Measurements from ENCODE around the gene DSG4. TPM values are rescaled to one million over a fixed set of nuclear protein-coding genes. Genes with fewer than 3 reads are reported as not detected.

Gene DSG4
- total RNA-seq, 1 donor from 2014 or later: not detected

DNA sequence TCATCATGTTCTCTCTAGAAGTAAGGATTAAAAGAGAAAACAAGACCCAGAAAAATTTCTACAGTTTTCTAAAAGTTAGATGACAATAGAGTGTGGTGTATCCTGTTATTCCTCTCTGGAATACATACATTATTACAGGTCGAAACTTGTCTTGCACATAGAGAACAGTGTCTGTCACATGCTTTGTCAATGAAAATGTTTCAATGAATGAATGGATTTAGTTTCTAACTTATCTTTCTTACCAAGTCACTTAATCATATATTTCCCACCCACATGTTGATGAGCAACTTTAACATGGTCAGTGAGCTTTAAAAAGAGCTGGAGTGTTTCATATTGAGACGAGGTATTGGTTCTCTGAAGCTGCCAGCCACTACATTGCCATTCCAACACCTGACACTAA, 4.3 kb downstream of the DSG4 start:
- TF ChIP-seq, protein P1, sequence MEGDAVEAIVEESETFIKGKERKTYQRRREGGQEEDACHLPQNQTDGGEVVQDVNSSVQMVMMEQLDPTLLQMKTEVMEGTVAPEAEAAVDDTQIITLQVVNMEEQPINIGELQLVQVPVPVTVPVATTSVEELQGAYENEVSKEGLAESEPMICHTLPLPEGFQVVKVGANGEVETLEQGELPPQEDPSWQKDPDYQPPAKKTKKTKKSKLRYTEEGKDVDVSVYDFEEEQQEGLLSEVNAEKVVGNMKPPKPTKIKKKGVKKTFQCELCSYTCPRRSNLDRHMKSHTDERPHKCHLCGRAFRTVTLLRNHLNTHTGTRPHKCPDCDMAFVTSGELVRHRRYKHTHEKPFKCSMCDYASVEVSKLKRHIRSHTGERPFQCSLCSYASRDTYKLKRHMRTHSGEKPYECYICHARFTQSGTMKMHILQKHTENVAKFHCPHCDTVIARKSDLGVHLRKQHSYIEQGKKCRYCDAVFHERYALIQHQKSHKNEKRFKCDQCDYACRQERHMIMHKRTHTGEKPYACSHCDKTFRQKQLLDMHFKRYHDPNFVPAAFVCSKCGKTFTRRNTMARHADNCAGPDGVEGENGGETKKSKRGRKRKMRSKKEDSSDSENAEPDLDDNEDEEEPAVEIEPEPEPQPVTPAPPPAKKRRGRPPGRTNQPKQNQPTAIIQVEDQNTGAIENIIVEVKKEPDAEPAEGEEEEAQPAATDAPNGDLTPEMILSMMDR (IDR thresholded peaks at IDR 0.05; ENCODE audit: partially characterized antibody, unreplicated experiment): no peak
- Mint-ChIP-seq H3K27ac (ENCODE audit: unreplicated experiment) (no peak overlapping the region), H3K36me3 (ENCODE audit: unreplicated experiment) (no peaks in the 10 kb centered on the region), H3K9me3 (ENCODE audit: unreplicated experiment) (no peaks in the 10 kb centered on the region), H3K27me3 (ENCODE audit: unreplicated experiment) (no peaks in the 10 kb centered on the region), H3K4me1 (ENCODE audit: low read depth, unreplicated experiment) (no peaks in the 10 kb centered on the region), H3K4me3 (ENCODE audit: unreplicated experiment) (no peak overlapping the region)
- no peak for DNase-seq

DNA sequence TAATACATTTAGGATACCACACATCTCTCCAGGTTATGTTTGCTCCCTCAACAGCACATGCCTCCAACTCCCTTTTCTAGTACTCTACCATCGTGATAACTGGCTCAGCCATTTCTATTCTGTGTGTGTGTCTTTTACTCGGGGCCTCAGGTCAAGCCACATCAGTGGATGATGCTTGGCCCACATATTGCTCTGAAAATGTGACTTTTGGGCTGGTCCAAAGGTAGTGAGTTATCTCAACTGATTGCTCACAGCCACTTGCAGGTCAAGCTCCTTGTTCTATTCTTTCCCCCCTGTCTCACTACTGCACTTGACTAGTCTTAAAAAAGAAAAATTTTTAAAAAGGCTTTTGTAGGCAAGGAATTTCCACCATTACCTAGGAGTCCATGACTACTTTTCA, 5.5 kb downstream of the DSG4 start:
- Mint-ChIP-seq H3K4me1 (ENCODE audit: low read depth, unreplicated experiment) (no peaks in the 10 kb centered on the region), H3K36me3 (ENCODE audit: unreplicated experiment) (no peaks in the 10 kb centered on the region), H3K27ac (ENCODE audit: unreplicated experiment) (no peak overlapping the region), H3K9me3 (ENCODE audit: unreplicated experiment) (no peaks in the 10 kb centered on the region), H3K4me3 (ENCODE audit: unreplicated experiment) (no peak overlapping the region), H3K27me3 (ENCODE audit: unreplicated experiment) (no peaks in the 10 kb centered on the region)
- no peak for DNase-seq
- TF ChIP-seq, protein P1 (IDR thresholded peaks at IDR 0.05; ENCODE audit: partially characterized antibody, unreplicated experiment): no peak

DNA sequence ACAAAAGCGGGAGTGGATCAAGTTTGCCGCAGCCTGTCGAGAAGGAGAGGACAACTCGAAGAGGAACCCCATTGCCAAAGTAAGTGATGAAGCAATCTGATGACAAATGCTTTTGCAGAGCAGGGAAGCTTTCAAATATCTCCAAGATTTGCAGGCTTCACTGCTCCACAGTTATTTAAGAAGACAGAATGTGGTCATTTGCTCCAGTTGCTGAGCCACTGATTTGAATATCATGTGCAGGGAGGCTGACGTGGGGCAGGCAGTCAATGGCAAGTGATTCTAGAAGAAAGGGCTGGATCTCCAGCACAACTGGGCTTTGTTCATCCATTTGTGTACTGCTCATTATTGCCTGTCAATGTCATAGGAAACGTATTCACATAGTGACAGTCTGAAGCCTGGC, 10.2 kb downstream of the DSG4 start:
- H3K4me3 Mint-ChIP-seq (ENCODE audit: unreplicated experiment): no peak overlapping the region
- H3K27me3 Mint-ChIP-seq (ENCODE audit: unreplicated experiment): no peaks in the 10 kb centered on the region
- H3K4me1 Mint-ChIP-seq (ENCODE audit: low read depth, unreplicated experiment): no peaks in the 10 kb centered on the region
- no peaks in the 10 kb centered on the region for H3K9me3 Mint-ChIP-seq (ENCODE audit: unreplicated experiment)
- TF ChIP-seq, protein P1 (IDR thresholded peaks at IDR 0.05; ENCODE audit: partially characterized antibody, unreplicated experiment): no peak
- DNase-seq: no peak
- H3K27ac Mint-ChIP-seq (ENCODE audit: unreplicated experiment): no peak overlapping the region
- no peaks in the 10 kb centered on the region for H3K36me3 Mint-ChIP-seq (ENCODE audit: unreplicated experiment)

DNA sequence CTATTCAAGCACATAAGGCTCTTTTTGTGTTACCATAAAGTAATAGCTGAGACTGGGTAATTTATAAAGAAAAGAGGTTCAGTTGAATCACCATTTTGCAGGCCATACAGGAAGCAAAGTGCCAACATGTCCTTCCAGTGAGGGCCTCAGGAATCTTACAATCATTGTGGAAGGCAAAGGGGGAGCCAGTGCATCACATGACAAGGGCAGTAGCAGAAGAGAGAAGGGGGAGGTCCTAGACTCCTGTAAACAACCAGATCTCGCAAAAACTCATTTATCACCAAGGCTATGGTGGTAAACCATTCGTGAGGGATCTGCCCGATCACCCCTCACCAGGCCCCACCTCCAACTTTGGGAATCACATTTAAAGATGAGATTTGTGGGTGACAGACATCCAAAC, 16.7 kb downstream of the DSG4 start:
- H3K9me3 Mint-ChIP-seq (ENCODE audit: unreplicated experiment): no peaks in the 10 kb centered on the region
- TF ChIP-seq, protein P1 (IDR thresholded peaks at IDR 0.05; ENCODE audit: partially characterized antibody, unreplicated experiment): no peak
- H3K27ac Mint-ChIP-seq (ENCODE audit: unreplicated experiment): no peak overlapping the region
- H3K27me3 Mint-ChIP-seq (ENCODE audit: unreplicated experiment): peaks cover 2% of the 10 kb centered on the region
- H3K4me1 Mint-ChIP-seq (ENCODE audit: low read depth, unreplicated experiment): no peaks in the 10 kb centered on the region
- no peak overlapping the region for H3K4me3 Mint-ChIP-seq (ENCODE audit: unreplicated experiment)
- no peaks in the 10 kb centered on the region for H3K36me3 Mint-ChIP-seq (ENCODE audit: unreplicated experiment)
- DNase-seq: no peak

DNA sequence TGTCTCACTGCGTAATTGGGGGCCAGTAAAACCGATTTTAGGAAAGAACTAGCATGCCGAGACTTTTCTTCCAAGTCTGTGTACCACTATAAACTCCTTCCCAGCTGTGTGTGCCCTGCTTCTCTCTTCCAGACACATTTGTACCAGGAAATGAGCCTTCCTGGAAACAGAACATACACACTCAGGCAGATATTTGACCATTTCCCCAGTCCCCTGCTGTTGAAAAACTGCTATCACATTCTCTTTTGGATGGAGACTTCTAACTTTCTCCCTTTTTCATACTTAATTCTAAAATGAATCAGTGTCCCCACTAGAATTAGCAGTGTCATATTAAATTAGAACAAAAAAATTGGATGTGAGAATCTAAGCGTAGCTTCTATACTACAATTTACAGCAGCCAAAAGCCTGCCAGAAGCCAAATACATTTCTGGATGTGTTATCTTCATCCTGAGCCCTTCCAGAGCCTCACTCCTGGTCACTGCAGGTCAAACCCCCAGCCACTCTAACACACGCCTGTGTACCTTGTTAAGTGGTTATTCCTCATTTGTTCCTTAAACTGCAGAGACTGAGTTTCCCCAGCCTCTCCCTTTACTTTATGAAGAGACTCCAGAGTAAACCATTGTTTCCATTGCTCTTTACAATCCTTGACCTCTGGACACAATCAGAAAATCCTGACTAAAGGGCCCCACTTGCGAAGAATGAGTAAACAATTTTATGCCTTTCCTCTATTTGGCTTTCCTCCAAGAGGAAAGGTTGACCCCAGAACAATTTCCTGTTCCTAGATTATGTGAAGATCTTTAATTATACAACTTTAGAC, 20.4 kb downstream of the DSG4 start:
- no peak overlapping the region for H3K27ac Mint-ChIP-seq (ENCODE audit: unreplicated experiment)
- no peaks in the 10 kb centered on the region for H3K36me3 Mint-ChIP-seq (ENCODE audit: unreplicated experiment)
- H3K9me3 Mint-ChIP-seq (ENCODE audit: unreplicated experiment): no peaks in the 10 kb centered on the region
- H3K4me3 Mint-ChIP-seq (ENCODE audit: unreplicated experiment): no peak overlapping the region
- H3K27me3 Mint-ChIP-seq (ENCODE audit: unreplicated experiment): peaks cover 2% of the 10 kb centered on the region
- no peaks in the 10 kb centered on the region for H3K4me1 Mint-ChIP-seq (ENCODE audit: low read depth, unreplicated experiment)
- DNase-seq: no peak
- TF ChIP-seq, protein P1 (IDR thresholded peaks at IDR 0.05; ENCODE audit: partially characterized antibody, unreplicated experiment): no peak
